ENCODE measurements around the gene CILP. TPM values are rescaled to one million over a fixed set of nuclear protein-coding genes. Genes with fewer than 3 reads are reported as not detected.

The CILP gene
- total and polyA plus RNA-seq, 8 donors = 1.4 to 8.5 (median 1.6) TPM

DNA sequence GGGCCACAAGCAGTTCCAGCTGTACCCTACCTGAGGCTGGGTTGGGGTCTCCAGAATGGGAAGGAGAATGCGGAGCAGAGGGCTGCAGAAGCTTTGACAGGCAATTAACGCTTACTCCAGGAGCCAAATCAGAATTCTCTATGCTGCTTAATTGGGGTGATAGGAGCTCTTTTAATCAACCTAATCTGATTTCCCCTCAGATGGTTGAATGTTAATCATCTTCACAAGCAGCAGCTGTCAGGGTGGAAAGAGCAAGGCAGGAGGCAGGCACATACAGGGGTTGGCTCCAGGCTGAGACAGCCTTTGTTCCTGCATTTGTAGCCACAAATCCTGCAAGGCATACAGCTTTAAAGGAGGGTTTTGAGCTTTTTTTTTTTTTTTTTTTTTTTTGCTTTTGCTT lies 2.6 kb downstream of the CILP start:
- Histone ChIP-seq H3K36me3 (no peaks in the 10 kb centered on the region), H3K4me3 (no peak overlapping the region), H3K9me3 (no peaks in the 10 kb centered on the region), H3K4me1 (peaks cover 0 to 9% of the 10 kb centered on the region in 2 donors), H3K27ac (no peak overlapping the region), H3K27me3 (no peaks in the 10 kb centered on the region)
- DNase-seq (no peak), ATAC-seq (no peak)
- intact Hi-C loops (cut with DNase I) = no loop called here
- TF ChIP-seq, protein P1, sequence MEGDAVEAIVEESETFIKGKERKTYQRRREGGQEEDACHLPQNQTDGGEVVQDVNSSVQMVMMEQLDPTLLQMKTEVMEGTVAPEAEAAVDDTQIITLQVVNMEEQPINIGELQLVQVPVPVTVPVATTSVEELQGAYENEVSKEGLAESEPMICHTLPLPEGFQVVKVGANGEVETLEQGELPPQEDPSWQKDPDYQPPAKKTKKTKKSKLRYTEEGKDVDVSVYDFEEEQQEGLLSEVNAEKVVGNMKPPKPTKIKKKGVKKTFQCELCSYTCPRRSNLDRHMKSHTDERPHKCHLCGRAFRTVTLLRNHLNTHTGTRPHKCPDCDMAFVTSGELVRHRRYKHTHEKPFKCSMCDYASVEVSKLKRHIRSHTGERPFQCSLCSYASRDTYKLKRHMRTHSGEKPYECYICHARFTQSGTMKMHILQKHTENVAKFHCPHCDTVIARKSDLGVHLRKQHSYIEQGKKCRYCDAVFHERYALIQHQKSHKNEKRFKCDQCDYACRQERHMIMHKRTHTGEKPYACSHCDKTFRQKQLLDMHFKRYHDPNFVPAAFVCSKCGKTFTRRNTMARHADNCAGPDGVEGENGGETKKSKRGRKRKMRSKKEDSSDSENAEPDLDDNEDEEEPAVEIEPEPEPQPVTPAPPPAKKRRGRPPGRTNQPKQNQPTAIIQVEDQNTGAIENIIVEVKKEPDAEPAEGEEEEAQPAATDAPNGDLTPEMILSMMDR (IDR thresholded peaks at IDR 0.05) = no peak

DNA sequence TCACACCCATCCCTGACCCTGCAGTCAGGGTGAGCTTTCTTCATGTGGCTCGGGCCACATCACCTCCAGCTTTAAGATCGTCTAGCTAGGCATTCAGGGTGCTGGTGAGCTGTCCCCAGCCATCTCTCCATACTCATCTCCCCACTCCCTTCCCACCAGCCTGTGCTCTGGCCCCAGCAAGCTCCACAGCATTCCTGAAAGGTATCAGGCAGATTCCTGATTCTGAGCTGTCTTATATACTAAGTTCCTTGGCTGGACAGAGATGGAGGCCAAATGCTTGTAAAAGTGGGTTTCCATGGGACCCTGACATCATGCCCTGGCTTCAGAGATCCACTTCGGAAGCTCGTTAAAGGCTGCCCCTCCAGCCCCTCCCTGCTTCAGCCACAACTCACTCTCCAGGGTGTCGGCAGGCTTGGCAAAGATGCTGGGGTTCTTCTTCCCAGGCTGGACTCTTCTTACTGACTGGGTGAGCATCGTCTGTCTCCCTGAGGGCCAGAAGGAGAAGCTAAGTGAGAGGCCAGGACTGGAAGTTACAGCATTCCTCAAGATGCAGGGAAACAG lies 3.9 kb downstream of the CILP start:
- no peak for ATAC-seq
- Histone ChIP-seq H3K27ac (no peak overlapping the region), H3K27me3 (no peaks in the 10 kb centered on the region), H3K36me3 (no peaks in the 10 kb centered on the region), H3K9me3 (no peaks in the 10 kb centered on the region), H3K4me3 (no peak overlapping the region), H3K4me1 (peaks cover 0 to 9% of the 10 kb centered on the region in 2 donors)
- TF ChIP-seq, protein P1 (IDR thresholded peaks at IDR 0.05) = no peak
- intact Hi-C loops (cut with DNase I) = no loop called here
- no peak for DNase-seq

DNA sequence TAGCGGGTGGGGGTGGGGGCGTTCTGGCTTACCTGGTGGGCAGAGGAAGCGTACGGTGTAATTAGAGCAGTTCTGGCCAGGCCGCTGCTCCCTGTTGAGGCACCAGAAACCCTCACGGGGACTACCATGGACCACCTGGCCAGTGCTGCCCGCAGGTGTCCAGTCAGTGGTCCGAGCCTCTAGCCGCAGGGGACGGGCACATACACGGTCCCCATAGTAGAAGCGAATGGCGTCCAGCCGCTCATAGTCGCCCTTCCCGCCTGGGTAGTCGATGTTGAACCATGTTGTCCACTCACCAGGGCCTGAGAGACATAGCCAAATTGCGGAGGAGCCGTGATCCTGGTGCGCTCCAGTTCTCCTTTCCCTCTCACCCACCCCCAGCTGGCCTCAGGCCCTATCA lies 4.5 kb downstream of the CILP start:
- intact Hi-C loops (cut with DNase I) = no loop called here
- DNase-seq (no peak), ATAC-seq (no peak)
- Histone ChIP-seq H3K9me3 (no peaks in the 10 kb centered on the region), H3K36me3 (no peaks in the 10 kb centered on the region), H3K4me3 (no peak overlapping the region), H3K27ac (no peak overlapping the region), H3K4me1 (peaks cover 0 to 4% of the 10 kb centered on the region in 2 donors), H3K27me3 (no peaks in the 10 kb centered on the region)
- TF ChIP-seq, protein P1 (IDR thresholded peaks at IDR 0.05) = no peak

DNA sequence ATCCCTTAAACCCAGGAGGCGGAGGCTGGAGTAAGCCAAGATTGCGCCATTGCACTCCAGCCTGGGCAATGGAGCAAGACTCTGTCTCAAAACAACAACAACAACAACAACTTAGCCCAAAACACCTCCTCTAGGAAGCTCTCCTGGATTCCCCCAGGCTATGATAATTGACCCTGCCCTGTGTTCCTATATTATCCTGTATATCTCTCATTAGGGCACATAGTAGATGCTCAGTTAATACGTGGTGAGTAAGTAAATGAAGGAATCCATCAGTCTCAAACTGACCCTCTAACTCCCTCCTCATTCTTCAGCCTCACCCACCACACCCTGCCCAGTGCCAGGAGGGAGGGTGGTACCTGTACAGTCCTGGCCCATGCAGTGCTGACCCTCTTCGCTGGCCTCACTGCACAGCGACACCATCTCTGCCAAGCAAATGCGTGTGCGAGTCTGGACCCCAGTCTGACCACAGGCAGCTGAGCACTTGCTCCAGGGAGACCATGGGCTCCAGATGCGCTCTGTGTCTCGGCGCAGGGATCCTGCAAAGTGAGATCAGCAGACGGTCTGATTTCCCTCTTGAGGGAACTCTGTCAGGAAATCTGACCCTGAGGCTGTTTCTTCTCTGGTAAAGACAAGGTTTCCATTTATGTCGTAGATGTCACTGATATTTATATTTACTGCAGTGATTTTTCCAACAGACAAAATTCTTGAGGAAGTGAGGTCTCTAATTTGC lies 6.2 kb downstream of the CILP start:
- DNase-seq (no peak), ATAC-seq (no peak)
- Histone ChIP-seq H3K4me1 (no peaks in the 10 kb centered on the region), H3K4me3 (no peak overlapping the region), H3K27me3 (no peaks in the 10 kb centered on the region), H3K9me3 (no peaks in the 10 kb centered on the region), H3K36me3 (no peaks in the 10 kb centered on the region), H3K27ac (no peak overlapping the region)
- TF ChIP-seq, protein P1 (IDR thresholded peaks at IDR 0.05) = no peak
- intact Hi-C loops (cut with DNase I) = no loop called here

DNA sequence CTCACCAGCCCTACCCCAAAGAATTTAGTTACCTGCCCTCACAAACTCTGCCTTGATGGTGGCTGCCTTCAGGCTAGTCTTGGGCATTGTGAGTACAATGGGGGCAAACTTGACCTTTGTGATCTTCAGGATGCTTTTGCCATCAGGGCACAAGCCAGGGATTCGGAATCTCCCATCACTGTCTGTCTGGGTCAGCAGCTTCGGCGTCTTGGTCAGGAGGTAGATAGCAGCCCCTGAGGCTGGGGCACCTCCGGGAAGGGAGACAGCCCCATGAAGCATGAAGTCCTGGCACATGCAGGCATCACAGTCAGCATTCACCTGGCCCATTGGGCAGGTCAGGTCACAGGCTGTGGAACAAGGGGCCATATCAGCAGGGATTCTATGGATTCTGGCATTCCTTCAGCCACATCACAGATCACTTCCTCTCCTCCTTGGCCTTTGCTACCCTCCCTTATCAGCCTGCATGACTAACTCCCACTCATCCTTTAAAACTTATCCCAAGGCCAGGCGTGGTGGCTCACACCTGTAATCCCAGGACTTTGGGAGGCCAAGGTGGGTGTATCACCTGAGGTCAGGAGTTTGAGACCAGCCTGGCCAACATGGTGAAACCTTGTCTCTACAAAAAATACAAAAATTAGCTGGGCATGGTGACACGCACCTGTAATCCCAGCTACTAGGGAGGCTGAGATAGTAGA lies 6.9 kb downstream of the CILP start:
- Histone ChIP-seq H3K27me3 (no peaks in the 10 kb centered on the region), H3K4me3 (no peak overlapping the region), H3K4me1 (no peaks in the 10 kb centered on the region), H3K9me3 (no peaks in the 10 kb centered on the region), H3K36me3 (no peaks in the 10 kb centered on the region), H3K27ac (no peak overlapping the region)
- intact Hi-C loops (cut with DNase I) = no loop called here
- DNase-seq (no peak), ATAC-seq (no peak)
- TF ChIP-seq, protein P1 (IDR thresholded peaks at IDR 0.05) = no peak

Measured in left lung (tissue), 10 donors.